GF-D8 (cell line): Measurements from ENCODE around the gene OAS3.
"Not testable (repeated sequence)": the region's sequence is repeated elsewhere in the genome, so short reads cannot be mapped to it uniquely, and the experiment has no call there.

Source experiments
- DNase-seq: peaks from one replicate; lab custom pipeline; 2025; lab: John Stamatoyannopoulos, UW

OAS3 gene

GRCh38 chr12:112980491-112981158 is 42.4 kb downstream of the OAS3 start:
- DNase-seq: no peak

- DNase-seq: no peak
These were observed 47.5 kb downstream of the OAS3 start for GRCh38 chr12:112985642-112986290.

GRCh38 chr12:112986291-112986800 is 48.1 kb downstream of the OAS3 start:
- no peak for DNase-seq

- DNase-seq: no peak
These were observed 49.3 kb downstream of the OAS3 start for GRCh38 chr12:112987561-112987960.

- DNase-seq: no peak
These were observed 50.0 kb downstream of the OAS3 start for GRCh38 chr12:112988224-112988623.

GRCh38 chr12:112988823-112989385 is 50.6 kb downstream of the OAS3 start:
- not testable (repeated sequence) for DNase-seq

GRCh38 chr12:112989806-112990205 is 51.5 kb downstream of the OAS3 start:
- no peak for DNase-seq

- DNase-seq: no peak
These were observed 54.5 kb downstream of the OAS3 start for GRCh38 chr12:112992541-112993398.

- DNase-seq: no peak
These were observed 56.7 kb downstream of the OAS3 start for GRCh38 chr12:112995008-112995407.

- no peak for DNase-seq
These were observed 58.2 kb downstream of the OAS3 start for GRCh38 chr12:112996501-112996900.

GRCh38 chr12:112997506-112997905 is 59.2 kb downstream of the OAS3 start:
- no peak for DNase-seq

- no peak for DNase-seq
These were observed 60.9 kb downstream of the OAS3 start for GRCh38 chr12:112998987-112999767.

GRCh38 chr12:113000433-113000832 is 62.2 kb downstream of the OAS3 start:
- DNase-seq: no peak

GRCh38 chr12:113002155-113002554 is 63.9 kb downstream of the OAS3 start:
- no peak for DNase-seq

- DNase-seq: no peak
These were observed 64.4 kb downstream of the OAS3 start for GRCh38 chr12:113002676-113003075.

- no peak for DNase-seq
These were observed 65.4 kb downstream of the OAS3 start for GRCh38 chr12:113003636-113004035.

- no peak for DNase-seq
These were observed 67.5 kb downstream of the OAS3 start for GRCh38 chr12:113005762-113006161.

- no peak for DNase-seq
These were observed 67.9 kb downstream of the OAS3 start for GRCh38 chr12:113006206-113006605.

- no peak for DNase-seq
These were observed 68.4 kb downstream of the OAS3 start for GRCh38 chr12:113006641-113007040.

GRCh38 chr12:113007166-113007565 is 68.9 kb downstream of the OAS3 start:
- no peak for DNase-seq

- no peak for DNase-seq
These were observed 72.4 kb downstream of the OAS3 start for GRCh38 chr12:113010701-113011100.

GRCh38 chr12:113014565-113014964 is 76.3 kb downstream of the OAS3 start:
- DNase-seq: no peak
